Testis (tissue), 3 donors: Measurements from ENCODE around the gene KIAA1586. TPM values are rescaled to one million over a fixed set of nuclear protein-coding genes. Genes with fewer than 3 reads are reported as not detected.
"Not testable (repeated sequence)": the region's sequence is repeated elsewhere in the genome, so short reads cannot be mapped to it uniquely, and the experiment has no call there.

Source experiments
- DNase-seq: peaks from one replicate; pipeline ENCODE4 v3.0.0-alpha.2; 2019
- H3K27ac ChIP-seq, 2 donors: fragments of 200-600 bp; sonication (generic); one replicate each; pipeline ENCODE4 v1.5.1; 2019
- H3K27me3 ChIP-seq: fragments of 200-600 bp; sonication (generic); one replicate; pipeline ENCODE4 v1.5.1; 2019
- H3K36me3 ChIP-seq: fragments of 200-600 bp; sonication (generic); one replicate; pipeline ENCODE4 v1.5.1; 2017; ENCODE audit warnings: low read depth; ENCODE audit errors: missing control alignments
- H3K4me1 ChIP-seq: fragments of 200-600 bp; sonication (generic); one replicate; pipeline ENCODE4 v1.5.1; 2019
- H3K4me3 ChIP-seq, 2 donors: fragments of 200-600 bp; sonication (generic); one replicate each; pipeline ENCODE4 v1.5.1; 2017 to 2019
- H3K9me3 ChIP-seq: fragments of 200-600 bp; sonication (generic); one replicate; pipeline ENCODE4 v1.5.1; 2017
- POLR2A ChIP-seq: fragments of 450-650 bp; IDR thresholded peaks from one replicate; pipeline ENCODE4 v1.6.1; 2017; ENCODE audit warnings: antibody characterized with exemption, mild to moderate bottlenecking, moderate library complexity
- WGBS, 2 donors: methylation state at CpG; one replicate each; pipeline ENCODE4 v1.1.5; 2018; 5-methylcytosine and 5-hydroxymethylcytosine counted together
- intact Hi-C: fragments of 100-400 bp; cut with DNase I; formaldehyde crosslinking; loops from one replicate; pipeline ENCODE4 v1.15.1; 2023; ENCODE audit warnings: low total_unique reads
- polyA plus RNA-seq: library from polyadenylated mRNA; stranded (reverse); fragments of 350-450 nt; fragmentation: Illumina TruSeq; extraction: RNeasy Lipid Tissue Mini Kit (QIAGEN cat#74804); gene quantifications from one replicate; pipeline ENCODE4 v1.2.3, GENCODE V29; 2014; ENCODE audit warnings: low read depth, low replicate concordance; ENCODE audit not compliant: insufficient read depth
- total RNA-seq, 2 donors: library from RNA; depleted of rRNA; stranded (reverse); fragments of >200 nt; gene quantifications; one replicate each; pipeline ENCODE4 v1.2.3, GENCODE V29; 2016
- TF ChIP-seq, protein P1 (sequence below), 3 experiments: fragments of 450-650 bp in 2 of 3; fragments of 200-600 bp in 1 of 3; sonication (generic) in 1 of 3; IDR thresholded peaks; one replicate each; pipeline ENCODE4 v1.5.1; 2016 to 2019; ENCODE audit warnings: antibody characterized with exemption in 3 of 3, mild to moderate bottlenecking in 2 of 3, moderate library complexity in 1 of 3

The KIAA1586 gene
- total and polyA plus RNA-seq, 3 donors from 2014 or later: 6.7 to 12.7 (median 11.0) TPM

DNA sequence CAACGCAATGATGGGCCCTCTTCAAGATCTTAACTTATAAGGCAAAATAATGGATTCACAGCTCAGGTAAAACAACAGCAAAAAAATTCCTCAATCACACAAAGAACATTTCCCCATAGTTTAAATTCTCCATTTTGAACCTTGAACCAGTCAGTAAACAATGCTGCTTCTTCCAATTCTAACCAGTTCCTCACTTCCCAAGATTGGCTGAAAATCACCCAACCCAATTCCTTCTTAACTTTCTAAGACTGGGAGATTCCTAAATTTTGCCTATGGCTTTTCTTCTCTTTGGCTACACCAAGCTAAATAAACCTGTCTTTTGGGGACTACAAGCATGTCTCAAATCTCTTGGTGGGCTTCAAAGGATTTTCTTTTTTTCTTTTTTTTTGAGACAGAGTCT lies 40.4 kb downstream of the KIAA1586 start:
- H3K4me3 ChIP-seq: no peak overlapping the region
- no peaks in the 10 kb centered on the region for H3K9me3 ChIP-seq
- intact Hi-C loops: no loop called here
- peaks cover 5% of the 10 kb centered on the region for H3K4me1 ChIP-seq
- DNase-seq: no peak
- no peaks in the 10 kb centered on the region for H3K36me3 ChIP-seq
- H3K27ac ChIP-seq: no peak overlapping the region
- WGBS, 2 donors: 95% methylated on average over 1 of the region's 1 CpG
- H3K27me3 ChIP-seq: no peaks in the 10 kb centered on the region
- no peak for TF ChIP-seq POLR2A
- TF ChIP-seq, protein P1, sequence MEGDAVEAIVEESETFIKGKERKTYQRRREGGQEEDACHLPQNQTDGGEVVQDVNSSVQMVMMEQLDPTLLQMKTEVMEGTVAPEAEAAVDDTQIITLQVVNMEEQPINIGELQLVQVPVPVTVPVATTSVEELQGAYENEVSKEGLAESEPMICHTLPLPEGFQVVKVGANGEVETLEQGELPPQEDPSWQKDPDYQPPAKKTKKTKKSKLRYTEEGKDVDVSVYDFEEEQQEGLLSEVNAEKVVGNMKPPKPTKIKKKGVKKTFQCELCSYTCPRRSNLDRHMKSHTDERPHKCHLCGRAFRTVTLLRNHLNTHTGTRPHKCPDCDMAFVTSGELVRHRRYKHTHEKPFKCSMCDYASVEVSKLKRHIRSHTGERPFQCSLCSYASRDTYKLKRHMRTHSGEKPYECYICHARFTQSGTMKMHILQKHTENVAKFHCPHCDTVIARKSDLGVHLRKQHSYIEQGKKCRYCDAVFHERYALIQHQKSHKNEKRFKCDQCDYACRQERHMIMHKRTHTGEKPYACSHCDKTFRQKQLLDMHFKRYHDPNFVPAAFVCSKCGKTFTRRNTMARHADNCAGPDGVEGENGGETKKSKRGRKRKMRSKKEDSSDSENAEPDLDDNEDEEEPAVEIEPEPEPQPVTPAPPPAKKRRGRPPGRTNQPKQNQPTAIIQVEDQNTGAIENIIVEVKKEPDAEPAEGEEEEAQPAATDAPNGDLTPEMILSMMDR (IDR thresholded peaks at IDR 0.05): no peak

DNA sequence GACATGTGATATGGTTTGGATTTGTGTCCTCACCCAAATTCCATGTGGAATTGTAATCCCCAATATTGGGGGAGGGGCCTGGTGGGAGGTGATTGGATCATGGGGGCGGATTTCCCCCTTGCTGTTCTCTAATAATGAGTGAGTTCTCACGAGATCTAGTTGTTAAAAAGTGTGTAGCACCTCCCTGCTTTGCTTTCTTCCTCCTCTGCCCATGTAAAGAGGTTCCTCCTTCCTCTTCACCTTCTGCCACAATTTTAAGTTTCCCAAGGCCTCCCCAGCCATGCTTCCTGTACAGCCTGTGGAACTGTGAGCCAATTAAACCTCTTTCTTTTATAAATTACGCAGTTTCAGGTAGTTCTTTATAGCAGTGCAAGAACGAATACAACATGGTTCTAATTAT lies 41.4 kb downstream of the KIAA1586 start:
- TF ChIP-seq, protein P1 (IDR thresholded peaks at IDR 0.05): no peak
- TF ChIP-seq POLR2A: no peak
- peaks cover 14% of the 10 kb centered on the region for H3K4me1 ChIP-seq
- WGBS, 2 donors: 86 to 89% methylated on average over 4 of the region's 4 CpGs
- no peak overlapping the region for H3K4me3 ChIP-seq
- H3K9me3 ChIP-seq: no peaks in the 10 kb centered on the region
- no peak for DNase-seq
- H3K36me3 ChIP-seq: no peaks in the 10 kb centered on the region
- H3K27ac ChIP-seq: no peak overlapping the region
- intact Hi-C loops: no loop called here
- H3K27me3 ChIP-seq: no peaks in the 10 kb centered on the region

DNA sequence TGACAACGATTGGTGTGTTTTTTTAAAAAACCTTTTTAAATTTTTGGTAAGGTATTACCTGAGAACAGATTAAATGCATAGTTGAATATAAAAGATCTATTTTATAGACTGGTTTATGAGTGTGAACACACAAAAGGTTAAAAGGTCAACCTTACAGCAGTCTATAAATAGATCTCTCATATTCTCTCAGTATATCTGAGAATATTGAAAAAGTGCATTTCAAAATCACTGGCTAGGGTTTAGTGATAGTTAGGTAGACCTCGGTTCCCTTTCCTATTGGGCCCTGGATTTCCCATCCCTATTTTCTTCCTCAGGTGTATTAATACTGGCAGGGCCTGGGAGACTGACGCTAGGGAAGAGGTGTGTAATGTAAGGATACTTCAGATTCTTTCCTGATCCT lies 42.8 kb downstream of the KIAA1586 start:
- no peaks in the 10 kb centered on the region for H3K9me3 ChIP-seq
- intact Hi-C loops: no loop called here
- H3K27me3 ChIP-seq: no peaks in the 10 kb centered on the region
- H3K4me1 ChIP-seq: peaks cover 14% of the 10 kb centered on the region
- H3K27ac ChIP-seq: peak overlapping the region in 1 of 2 donors; percentile 88
- WGBS, 2 donors: 40 to 45% methylated on average over 3 of the region's 3 CpGs
- DNase-seq: no peak
- peak overlapping the region; percentile 70 to 77 for H3K4me3 ChIP-seq
- no peak for TF ChIP-seq POLR2A
- TF ChIP-seq, protein P1 (IDR thresholded peaks at IDR 0.05): no peak
- no peaks in the 10 kb centered on the region for H3K36me3 ChIP-seq

DNA sequence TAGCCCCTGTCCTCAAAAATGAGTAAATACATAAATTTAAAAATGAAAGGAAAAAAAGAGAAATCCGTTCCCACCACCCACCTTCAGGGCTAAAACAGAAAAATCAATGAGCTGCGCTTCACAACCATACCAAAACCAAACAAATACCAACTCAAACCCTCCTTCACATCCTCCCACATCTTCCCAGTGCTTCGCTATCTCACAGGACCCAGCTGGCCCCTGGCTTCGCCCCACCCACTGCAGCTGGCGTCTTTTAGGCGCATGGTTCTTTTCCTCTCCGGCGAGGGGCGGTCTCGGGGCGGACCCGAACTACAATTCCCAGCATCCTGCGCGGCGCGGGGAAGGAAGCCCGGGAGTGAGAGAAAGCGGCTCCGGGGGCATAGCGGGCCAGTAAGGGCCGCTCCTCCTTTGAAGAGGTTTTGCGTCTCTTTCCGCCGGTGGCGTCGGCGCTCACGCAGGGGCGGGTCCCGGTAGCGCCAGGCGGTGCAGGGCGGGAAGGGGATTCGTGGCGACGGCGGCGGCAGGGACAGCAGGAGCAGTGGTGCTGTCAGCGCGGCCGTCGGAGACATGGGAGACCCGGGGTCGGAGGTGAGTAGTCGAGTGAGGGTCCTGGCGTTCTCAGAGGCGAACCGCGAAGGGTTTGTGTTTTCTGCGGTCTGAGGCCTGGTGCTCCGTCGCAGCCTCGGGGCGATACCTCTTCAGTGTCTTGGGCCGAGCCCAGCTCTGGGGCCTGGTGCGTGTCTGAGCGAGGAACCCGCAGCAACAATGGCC lies 43.4 kb downstream of the KIAA1586 start, which contains the start of gene ZNF451:
Gene ZNF451, plus strand, starts transcription at position 502 of the 771 bp plus-strand sequence. Its CDS starts 66 bp downstream, at position 568.
- 1% methylated on average over 17 to 40 of the region's 58 CpGs for WGBS, 2 donors
- peak; percentile 98 for DNase-seq
- Histone ChIP-seq H3K4me1 (peaks cover 14% of the 10 kb centered on the region), H3K9me3 (no peaks in the 10 kb centered on the region), H3K27ac (peak within 1 kb of the TSS; percentile 84 to 88), H3K27me3 (no peaks in the 10 kb centered on the region), H3K4me3 (peak within 1 kb of the TSS; percentile 70 to 77), H3K36me3 (no peaks in the 10 kb centered on the region)
- peak; percentile 60 for TF ChIP-seq POLR2A
- TF ChIP-seq, protein P1 (IDR thresholded peaks at IDR 0.05): no peak
- intact Hi-C loops: loop anchor here (5.0 kb wide), 1 partner anchor 82 kb away; the partner anchor contains the start of gene BAG2

DNA sequence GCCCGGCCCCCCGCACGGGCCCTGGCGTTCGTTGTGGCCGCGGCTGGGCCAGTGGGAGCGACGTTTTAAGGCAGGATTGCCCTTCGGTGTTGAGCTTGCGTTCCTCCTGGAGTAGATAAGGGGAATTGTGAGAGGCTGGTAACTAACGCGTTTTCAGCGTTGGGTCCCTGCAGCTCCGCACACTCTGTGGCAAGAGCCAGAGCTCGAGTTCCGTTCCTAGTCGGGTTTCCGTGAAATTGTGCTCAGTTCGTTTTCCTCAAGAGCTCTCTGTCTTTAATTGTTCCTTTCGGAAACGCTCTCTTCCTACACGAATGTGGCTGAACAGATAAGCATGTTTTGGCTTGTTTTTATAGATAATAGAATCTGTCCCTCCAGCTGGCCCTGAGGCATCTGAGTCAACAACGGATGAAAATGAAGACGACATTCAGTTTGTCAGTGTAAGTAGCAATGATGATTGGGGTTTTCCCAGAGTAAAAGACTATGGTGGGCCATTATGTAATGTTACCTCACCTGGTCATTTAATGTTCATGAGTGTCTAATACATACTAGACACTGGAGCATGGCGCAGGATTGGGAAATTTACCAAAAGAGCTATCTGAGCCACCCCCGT lies 44.1 kb downstream of the KIAA1586 start:
- DNase-seq, H3K27me3 ChIP-seq, H3K9me3 ChIP-seq, H3K27ac ChIP-seq, H3K36me3 ChIP-seq: not testable (repeated sequence)
- no CpG with 5 or more reads among the region's 27 CpGs for WGBS, 2 donors
- intact Hi-C loops: loop anchor here (5.0 kb wide), 1 partner anchor 82 kb away; the partner anchor contains the start of gene BAG2
- Histone ChIP-seq H3K4me1 (peaks cover 14% of the 10 kb centered on the region), H3K4me3 (peak overlapping the region; percentile 70 to 77)

DNA sequence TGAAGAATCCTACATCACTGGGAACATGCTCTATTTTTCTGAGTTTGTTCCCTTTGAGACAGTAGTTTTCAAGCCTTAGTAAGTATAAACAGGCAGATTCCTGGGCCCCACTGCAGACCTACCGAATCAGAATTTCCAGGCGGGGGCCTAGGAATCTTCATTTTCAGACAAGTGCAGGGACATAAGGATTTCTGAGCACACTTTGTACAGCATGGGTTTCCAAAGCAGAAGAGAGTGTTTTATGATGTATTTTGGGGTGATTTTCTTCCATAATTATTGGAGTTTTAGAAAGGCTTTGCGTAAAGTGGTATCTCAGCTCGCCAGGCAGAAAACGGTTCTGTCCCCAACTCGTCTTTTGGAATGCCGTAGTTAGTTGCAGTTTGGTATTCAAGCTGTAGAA lies 44.9 kb downstream of the KIAA1586 start:
- H3K4me1 ChIP-seq: peaks cover 14% of the 10 kb centered on the region
- not testable (repeated sequence) for H3K27ac ChIP-seq, H3K36me3 ChIP-seq, H3K4me3 ChIP-seq, DNase-seq, H3K27me3 ChIP-seq, H3K9me3 ChIP-seq
- intact Hi-C loops: loop anchor here (5.0 kb wide), 1 partner anchor 81 kb away; the partner anchor contains the start of gene BAG2
- WGBS, 2 donors: 66 to 71% methylated on average over 5 to 7 of the region's 7 CpGs
